Stimulated activated CD8-positive, alpha-beta memory T cell treated with anti-CD3 and anti-CD28 coated beads, Interleukin-15, amount 100 ng/mL, for 4 hours (primary cell): ENCODE data around the gene P2RX6.
"Not testable (repeated sequence)": the region's sequence is repeated elsewhere in the genome, so short reads cannot be mapped to it uniquely, and the experiment has no call there.

Experiments used
- DNase-seq, 2 donors: peaks; one replicate each; pipeline ENCODE4 v3.0.0-alpha.2; 2020; ENCODE audit warnings: low read depth in 2 of 2

P2RX6 gene

GRCh38 chr22:21014726-21015465 lies at the start of gene P2RX6:
Gene P2RX6 (plus strand): TSS chr22:21015165. CDS start chr22:21015175, 10 bp downstream.
- DNase-seq = no peak

- DNase-seq = no peak
Observed at GRCh38 chr22:20965888-20966855, 48.8 kb upstream of the P2RX6 start.

GRCh38 chr22:20966883-20967696 lies 47.9 kb upstream of the P2RX6 start, which contains the start of gene AIFM3:
Gene AIFM3 (plus strand): TSS chr22:20967255. CDS start chr22:20967945, 690 bp downstream.
- no peak for DNase-seq

- no peak for DNase-seq
Observed at GRCh38 chr22:20967697-20968211, 47.2 kb upstream of the P2RX6 start.

GRCh38 chr22:20968281-20968977 lies 46.5 kb upstream of the P2RX6 start:
- no peak for DNase-seq

GRCh38 chr22:20970939-20971657 lies 43.9 kb upstream of the P2RX6 start:
- no peak for DNase-seq

- not testable (repeated sequence) for DNase-seq
Observed at GRCh38 chr22:20972014-20972694, 42.8 kb upstream of the P2RX6 start.

GRCh38 chr22:20972933-20973577 lies 41.9 kb upstream of the P2RX6 start:
- no peak for DNase-seq

GRCh38 chr22:20973634-20974286 lies 41.2 kb upstream of the P2RX6 start:
- DNase-seq = no peak

GRCh38 chr22:20974336-20974955 lies 40.5 kb upstream of the P2RX6 start:
- DNase-seq = no peak

GRCh38 chr22:20975541-20976290 lies 39.2 kb upstream of the P2RX6 start:
- no peak for DNase-seq

- no peak for DNase-seq
Observed at GRCh38 chr22:20976291-20976877, 38.6 kb upstream of the P2RX6 start.

GRCh38 chr22:20977019-20977418 lies 37.9 kb upstream of the P2RX6 start:
- DNase-seq = no peak

- no peak for DNase-seq
Observed at GRCh38 chr22:20977516-20978170, 37.3 kb upstream of the P2RX6 start.

GRCh38 chr22:20978419-20978818 lies 36.5 kb upstream of the P2RX6 start:
- no peak for DNase-seq

GRCh38 chr22:20979243-20979809 lies 35.6 kb upstream of the P2RX6 start:
- DNase-seq = peak; percentile 35 to 46
